Measurements from ENCODE around the gene CPD. TPM values are rescaled to one million over a fixed set of nuclear protein-coding genes. Genes with fewer than 3 reads are reported as not detected.
"Not testable (repeated sequence)": the region's sequence is repeated elsewhere in the genome, so short reads cannot be mapped to it uniquely, and the experiment has no call there.

Gene CPD
- total RNA-seq, 2 donors from 2014 or later = 25.2 to 37.8 TPM

GRCh38 chr17:30379303-30379902, 676 bp downstream of the CPD start:
- DNase-seq = peak; percentile 39
- intact Hi-C loops (cut with DNase I) = loop anchor here in 1 of 2 donors (5.0 kb wide), 2 partner anchors 37 to 262 kb away; partner anchors contain the start of gene NSRP1
- peak; percentile 14 to 17 for ATAC-seq

DNA sequence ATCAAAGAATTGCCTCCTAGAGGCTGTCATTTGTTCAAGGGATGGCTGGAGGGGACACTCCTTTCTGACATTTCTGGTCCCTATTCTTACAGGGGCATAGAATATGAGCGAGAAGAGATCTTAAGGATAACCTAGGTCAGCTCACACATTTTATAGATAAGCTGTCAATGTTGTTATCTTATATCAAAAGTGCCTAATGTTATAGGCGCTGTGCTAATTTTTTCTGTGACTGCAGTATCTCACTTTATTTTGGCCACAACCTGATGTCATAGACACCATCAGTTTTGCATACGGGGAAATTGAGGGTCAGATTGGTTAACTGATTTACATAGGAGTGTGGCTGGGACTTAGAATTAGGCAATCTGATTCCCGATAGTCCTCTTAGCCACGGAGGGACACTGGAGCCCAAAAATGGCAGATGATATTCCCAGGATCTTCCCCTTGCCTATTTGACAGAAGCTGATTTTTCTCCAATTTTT, 1.2 kb downstream of the CPD start:
- ATAC-seq (no peak), DNase-seq (no peak)
- intact Hi-C loops (cut with DNase I) = loop anchor here in 1 of 2 donors (5.0 to 10.0 kb wide), 3 partner anchors 38 to 263 kb away; partner anchors contain the start of genes BLMH and NSRP1

GRCh38 chr17:30380643-30381339, 2.1 kb downstream of the CPD start:
- no peak for DNase-seq
- intact Hi-C loops (cut with DNase I) = loop anchor here in 1 of 2 donors (10.0 kb wide), 1 partner anchor 86 kb away; the partner anchor contains the start of gene BLMH
- ATAC-seq = no peak

DNA sequence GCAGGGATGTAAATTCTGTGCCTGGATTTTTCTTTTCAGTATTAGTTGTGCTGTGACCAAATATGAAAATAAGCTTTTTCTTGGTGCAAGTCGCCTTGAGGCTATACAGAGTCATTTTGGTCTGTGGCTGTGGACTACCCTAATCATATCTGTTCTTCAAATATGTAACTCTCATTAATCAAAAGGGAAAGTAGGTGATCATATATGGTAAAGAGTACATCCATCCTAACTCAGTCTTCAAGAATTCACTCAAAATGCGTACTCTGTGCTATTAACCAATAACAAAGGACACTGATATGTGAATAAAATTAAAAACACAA, 2.6 kb downstream of the CPD start:
- DNase-seq (no peak), ATAC-seq (no peak)
- intact Hi-C loops (cut with DNase I) = loop anchor here in 1 of 2 donors (10.0 kb wide), 1 partner anchor 86 kb away; the partner anchor contains the start of gene BLMH

GRCh38 chr17:30382345-30382744, 3.6 kb downstream of the CPD start:
- ATAC-seq (no peak), DNase-seq (no peak)
- intact Hi-C loops (cut with DNase I) = loop anchor here in 1 of 2 donors (10.0 kb wide), 1 partner anchor 88 kb away; the partner anchor contains the start of gene BLMH

GRCh38 chr17:30388321-30389179, 9.8 kb downstream of the CPD start:
- no peak for ATAC-seq
- intact Hi-C loops (cut with DNase I) = loop anchor here in 1 of 2 donors (10.0 kb wide), 1 partner anchor 94 kb away; the partner anchor contains the start of gene BLMH
- no peak for DNase-seq

DNA sequence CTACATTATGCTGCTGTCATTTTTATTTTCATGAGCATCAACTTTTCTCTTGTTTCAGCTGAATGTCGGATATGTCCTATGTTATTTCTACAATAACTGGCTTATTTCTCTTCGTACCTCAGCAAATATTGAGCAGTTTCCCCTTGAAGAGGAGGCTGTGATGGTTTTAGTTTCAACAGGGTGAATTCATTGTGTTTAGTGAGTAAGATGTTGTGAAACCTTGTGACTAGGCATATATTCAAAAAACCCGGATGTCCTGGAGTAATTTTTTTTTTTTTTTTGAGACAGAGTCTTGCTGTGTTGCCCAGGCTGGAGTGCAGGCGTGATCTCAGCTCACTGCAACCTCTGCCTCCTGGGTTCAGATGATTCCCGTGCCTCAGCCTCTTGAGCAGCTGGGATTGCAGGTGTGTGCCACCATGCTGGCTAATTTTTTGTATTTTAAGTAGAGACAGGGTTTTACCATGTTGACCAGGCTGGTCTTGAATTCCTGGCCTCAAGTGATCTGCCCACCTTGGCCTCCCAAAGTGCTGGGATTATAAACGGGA, 11.1 kb downstream of the CPD start:
- ATAC-seq = no peak
- intact Hi-C loops (cut with DNase I) = loop anchor here in 1 of 2 donors (10.0 kb wide), 1 partner anchor 95 kb away; the partner anchor contains the start of gene BLMH
- no peak for DNase-seq

DNA sequence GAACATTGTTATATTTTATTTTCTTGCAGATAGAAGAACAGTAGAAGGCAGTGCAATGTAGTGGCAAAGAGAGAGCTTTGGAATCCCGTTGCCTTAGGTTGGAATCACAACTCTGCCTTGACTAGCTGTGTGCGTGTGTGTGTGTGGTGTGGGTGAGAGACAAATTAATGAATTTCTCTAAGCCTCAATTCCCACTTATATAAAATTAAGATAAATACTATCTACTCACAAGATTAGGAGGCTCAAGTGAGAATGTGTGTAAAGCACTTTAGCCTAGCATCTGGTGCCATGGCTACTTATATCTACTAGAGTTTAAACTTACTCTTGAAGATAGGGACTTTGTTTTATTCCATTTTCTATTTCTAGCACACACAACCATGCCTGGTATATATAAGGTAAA, 12.8 kb downstream of the CPD start:
- intact Hi-C loops (cut with DNase I) = no loop called here
- ATAC-seq (no peak), DNase-seq (no peak)

DNA sequence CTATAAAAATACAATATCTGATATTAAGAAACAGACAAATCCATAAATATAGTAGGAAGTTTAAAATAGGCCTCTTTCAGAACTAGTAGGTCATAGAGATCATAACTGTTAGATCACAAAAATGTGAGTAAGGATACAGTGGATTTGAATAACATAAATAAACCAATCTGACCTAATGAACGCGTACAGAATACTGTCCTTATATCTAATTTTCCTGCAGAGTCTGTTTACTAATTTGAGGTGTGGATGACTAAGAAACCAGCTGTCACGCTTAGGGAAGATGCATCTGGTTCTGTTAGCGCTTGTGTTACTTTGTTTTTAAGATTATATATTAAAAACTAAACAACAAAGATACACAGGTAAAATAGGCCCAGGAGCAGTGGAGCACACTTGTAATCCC, 14.8 kb downstream of the CPD start:
- ATAC-seq = no peak
- no peak for DNase-seq
- intact Hi-C loops (cut with DNase I) = no loop called here

GRCh38 chr17:30393911-30394867, 15.5 kb downstream of the CPD start:
- intact Hi-C loops (cut with DNase I) = no loop called here
- no peak for DNase-seq
- no peak for ATAC-seq

- DNase-seq (no peak), ATAC-seq (no peak)
- intact Hi-C loops (cut with DNase I) = no loop called here
Observed at GRCh38 chr17:30395398-30396022, 16.8 kb downstream of the CPD start.

- intact Hi-C loops (cut with DNase I) = no loop called here
- no peak for DNase-seq
- ATAC-seq = no peak
Observed at GRCh38 chr17:30396129-30396528, 17.4 kb downstream of the CPD start.

- DNase-seq (no peak), ATAC-seq (no peak)
- intact Hi-C loops (cut with DNase I) = no loop called here
Observed at GRCh38 chr17:30396612-30397011, 17.9 kb downstream of the CPD start.

- ATAC-seq = no peak
- DNase-seq = no peak
- intact Hi-C loops (cut with DNase I) = no loop called here
Observed at GRCh38 chr17:30398328-30399041, 19.8 kb downstream of the CPD start.

GRCh38 chr17:30401097-30401496, 22.4 kb downstream of the CPD start:
- ATAC-seq (no peak), DNase-seq (no peak)
- intact Hi-C loops (cut with DNase I) = no loop called here

GRCh38 chr17:30405161-30405560, 26.4 kb downstream of the CPD start:
- intact Hi-C loops (cut with DNase I) = no loop called here
- DNase-seq (no peak), ATAC-seq (no peak)

- DNase-seq; ATAC-seq; intact Hi-C loops (cut with DNase I): not testable (repeated sequence)
Observed at GRCh38 chr17:30410627-30411026, 31.9 kb downstream of the CPD start.
